Activated CD8-positive, alpha-beta memory T cell treated with anti-CD3 and anti-CD28 coated beads for 1 hour (primary cell): ENCODE data around the gene SAFB.

Source experiments
- DNase-seq, 2 donors: peaks; one replicate each; pipeline ENCODE4 v3.0.0-alpha.2; 2020; ENCODE audit warnings: low read depth in 1 of 2; ENCODE audit errors: extremely low read depth in 1 of 2

Gene SAFB

DNA sequence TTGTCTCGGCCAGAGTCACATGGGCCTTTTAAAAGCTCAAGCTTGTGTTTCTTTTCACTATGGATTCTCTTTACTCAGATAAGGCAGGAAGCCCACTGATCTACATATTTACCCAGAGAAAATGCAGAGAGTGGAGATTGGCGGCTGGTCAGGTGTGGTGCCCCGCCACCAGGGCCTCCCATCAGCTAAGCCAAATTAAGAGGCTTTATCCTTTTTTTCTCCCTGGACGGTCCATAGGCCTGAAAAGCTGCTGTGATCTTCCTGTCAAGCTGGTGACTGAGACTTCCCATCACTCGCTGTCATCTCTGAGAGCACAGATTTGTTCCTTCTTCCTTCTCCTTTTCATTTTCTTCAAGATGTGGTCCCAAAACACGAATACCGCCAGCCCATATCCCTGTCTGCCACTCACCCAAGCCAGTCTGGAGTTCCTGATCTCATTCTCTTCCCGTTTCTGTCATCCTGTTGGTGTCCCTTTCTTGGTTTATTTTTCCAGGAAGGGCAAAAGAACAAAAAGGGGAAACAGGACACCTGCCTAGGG lies 1.9 kb downstream of the SAFB start:
- DNase-seq, result no peak

DNA sequence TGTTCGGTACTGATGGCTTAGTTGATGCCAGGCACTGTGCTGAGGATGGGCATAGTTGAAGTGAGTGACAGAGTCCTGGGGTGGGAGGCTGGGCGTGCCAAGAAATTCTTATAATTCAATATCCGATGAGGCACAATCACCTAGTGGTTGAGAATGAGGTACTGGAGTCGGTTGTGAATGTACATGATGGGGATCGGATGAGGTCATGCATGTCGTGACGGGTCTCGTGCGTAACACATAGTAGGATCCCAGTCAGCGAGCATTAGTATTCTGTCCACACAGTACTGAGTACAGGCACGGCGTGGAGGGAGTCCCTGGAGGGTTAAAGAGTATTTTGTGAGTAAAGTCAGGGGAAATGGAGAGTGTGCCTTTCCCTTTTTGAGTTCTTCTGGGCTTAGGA lies 2.8 kb downstream of the SAFB start:
- no peak for DNase-seq

DNA sequence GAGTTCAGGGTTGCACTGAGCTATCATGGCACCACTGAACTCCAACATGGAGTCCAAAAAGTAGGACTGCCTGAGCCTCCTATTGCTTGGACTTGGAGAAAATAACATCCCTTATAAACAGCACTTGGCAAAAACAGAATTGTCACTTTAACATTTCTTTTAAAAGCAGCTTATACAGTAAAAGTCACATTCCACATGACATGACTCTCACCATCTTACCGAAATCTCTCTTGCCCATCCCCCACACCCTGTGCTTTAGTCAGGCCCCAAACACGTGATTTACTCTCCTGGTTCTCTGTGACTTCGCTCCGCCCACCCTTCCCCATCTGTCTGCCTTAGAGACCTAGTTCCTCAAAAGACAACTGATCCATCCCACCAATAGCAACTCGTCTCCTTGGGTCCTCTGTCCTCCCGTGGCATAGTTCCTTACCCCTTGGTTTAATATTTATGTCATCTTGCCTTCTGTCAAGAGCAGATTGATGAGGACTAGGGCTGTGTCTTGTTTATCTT lies 4.6 kb downstream of the SAFB start:
- no peak for DNase-seq

DNA sequence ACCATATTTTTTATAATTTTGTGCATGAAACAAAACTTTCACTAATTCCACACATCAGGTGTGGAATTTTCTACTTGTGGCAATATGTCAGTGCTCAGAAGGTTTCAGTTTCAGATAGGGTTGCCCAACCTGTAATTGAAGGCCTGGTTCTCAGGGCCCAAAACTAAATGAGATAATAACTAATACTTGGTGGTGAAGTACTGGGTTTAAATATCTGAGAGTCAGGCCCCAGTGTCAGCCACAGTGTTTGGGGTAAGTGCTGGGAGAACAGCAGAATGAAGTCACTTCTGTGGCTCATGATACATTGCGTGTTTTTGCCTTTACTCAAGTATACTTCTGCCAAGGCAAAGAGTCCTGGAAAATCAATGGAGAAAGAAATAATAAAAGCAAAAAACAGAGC lies 5.6 kb downstream of the SAFB start:
- DNase-seq, result no peak

DNA sequence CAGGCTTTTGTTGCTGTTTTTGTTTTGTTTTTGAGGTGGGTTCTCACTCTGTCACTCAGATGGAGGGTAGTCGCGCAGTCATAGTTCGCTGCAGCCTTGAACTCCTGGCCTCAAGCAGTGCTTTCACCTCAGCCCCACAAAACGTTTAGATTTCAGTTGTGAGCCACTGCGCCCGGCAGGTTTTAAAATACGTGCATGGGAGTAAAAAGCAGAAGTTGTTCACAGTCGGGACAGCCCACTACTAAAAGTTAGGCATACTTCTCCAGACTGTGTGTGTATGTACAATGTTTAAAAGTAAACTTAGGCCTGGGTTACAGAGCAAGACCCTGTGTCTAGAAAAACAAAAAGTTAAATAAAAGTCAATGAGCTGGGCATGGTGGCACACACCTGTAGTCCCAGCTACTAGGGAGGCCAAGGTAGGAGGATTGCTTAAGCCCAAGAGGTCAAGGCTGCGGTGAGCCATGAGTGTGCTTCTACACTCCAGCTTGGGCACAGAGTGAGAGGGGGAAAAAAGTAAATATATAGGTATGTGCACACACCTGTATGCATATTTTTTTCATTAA lies 6.1 kb downstream of the SAFB start:
- no peak for DNase-seq

DNA sequence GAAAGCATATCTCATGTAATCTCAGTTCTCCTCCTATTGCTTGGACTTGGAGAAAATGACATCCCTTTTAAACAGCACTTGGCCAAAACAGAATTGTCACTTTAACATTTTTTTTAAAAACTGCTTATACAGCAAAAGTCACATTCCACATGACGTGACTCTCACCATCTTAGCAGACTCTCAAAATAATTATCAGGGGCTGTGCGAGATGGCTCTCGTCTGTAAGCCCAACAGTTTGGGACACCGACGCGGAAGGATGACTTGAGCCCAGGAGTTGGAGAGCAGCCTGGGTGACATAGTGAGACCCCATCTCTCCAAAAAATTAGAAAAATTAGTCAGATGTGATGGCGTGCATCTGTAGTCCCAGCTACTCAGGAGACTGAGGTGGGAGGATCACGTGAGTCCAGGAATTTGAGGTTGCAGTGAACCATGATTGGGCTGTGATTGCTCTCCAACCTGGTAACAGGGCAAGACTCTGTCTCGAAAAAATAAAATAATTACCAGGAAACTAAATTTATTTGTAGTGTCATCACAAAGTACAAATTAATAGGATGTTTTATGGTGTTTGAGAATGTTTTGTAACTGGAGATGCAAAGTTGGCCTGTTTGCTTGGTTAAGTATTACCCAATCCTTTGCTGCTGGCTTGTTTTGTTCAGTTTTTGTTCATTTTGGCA lies 8.8 kb downstream of the SAFB start:
- no peak for DNase-seq

DNA sequence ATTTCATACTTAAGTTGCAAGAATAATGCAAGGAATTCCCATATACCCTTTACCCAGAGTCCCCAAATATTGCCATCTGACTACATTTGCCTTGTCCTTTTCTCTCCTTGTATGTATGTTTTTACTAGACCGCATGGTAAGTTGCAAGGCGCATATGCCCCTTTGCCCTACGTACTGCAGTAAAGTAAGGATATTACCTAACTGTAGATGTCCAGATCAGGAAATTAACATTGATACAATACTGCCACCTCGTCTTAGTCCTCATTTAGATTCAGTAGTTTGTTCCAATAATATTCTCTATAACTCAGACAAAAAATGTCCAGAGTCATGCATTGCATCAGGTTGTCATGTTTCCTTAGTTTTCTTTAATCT lies 9.3 kb downstream of the SAFB start:
- DNase-seq, result no peak

DNA sequence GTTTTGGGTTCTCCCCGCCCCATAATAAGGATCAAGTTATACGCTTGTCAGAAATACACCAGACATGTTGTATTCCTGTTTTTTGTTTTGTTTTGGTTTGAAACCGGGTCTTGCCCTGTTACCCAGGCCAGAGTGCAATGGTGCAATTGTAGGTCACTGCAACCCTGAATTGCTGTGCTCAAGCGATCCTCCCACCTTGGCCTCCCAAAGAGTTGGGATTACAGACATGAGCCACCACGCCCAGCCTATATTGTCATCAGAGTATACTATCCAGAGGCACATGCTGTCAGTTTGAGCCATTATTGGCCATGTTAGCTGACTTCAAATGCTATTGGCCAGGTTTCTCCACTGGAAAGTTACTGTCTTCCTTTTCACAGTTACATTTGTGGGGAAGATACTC lies 9.8 kb downstream of the SAFB start:
- no peak for DNase-seq

DNA sequence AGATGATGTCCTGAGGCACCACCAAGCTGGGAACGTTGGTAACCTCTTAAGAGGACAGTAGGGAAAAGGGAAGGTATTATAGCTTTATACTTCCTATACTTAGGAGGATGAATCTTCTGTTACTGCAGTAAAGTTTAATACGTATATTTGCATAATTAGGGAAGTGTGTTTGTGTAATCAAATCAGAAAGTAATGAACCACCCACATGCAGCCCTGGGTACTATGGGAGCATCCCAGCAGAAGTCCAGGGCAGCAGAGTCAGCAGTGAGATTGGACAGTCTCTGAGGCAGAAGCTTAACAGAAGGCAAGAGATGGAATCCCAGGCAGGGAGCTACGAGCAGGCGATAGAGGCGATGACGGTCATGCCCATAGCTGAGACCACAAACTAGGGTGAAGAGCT lies 12.5 kb downstream of the SAFB start:
- no peak for DNase-seq

DNA sequence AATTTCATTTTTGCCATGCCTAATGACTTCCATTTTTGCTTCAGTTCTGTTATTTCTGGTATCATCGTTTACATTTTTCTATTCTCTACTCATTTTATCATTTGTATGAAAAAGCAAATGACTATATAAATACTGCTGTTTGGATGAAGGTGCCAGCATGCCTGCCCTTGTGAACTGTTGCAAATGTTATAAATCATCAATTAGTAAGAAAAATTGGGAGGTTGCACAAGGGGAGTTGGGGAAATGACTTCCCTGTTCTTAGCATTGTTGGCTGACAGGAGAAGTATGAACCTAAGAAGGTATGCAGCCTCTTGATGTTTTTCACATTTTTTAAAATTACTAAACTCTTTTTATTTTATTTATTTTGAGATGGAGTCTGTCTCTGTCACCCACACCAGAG lies 15.1 kb downstream of the SAFB start:
- DNase-seq, result no peak

DNA sequence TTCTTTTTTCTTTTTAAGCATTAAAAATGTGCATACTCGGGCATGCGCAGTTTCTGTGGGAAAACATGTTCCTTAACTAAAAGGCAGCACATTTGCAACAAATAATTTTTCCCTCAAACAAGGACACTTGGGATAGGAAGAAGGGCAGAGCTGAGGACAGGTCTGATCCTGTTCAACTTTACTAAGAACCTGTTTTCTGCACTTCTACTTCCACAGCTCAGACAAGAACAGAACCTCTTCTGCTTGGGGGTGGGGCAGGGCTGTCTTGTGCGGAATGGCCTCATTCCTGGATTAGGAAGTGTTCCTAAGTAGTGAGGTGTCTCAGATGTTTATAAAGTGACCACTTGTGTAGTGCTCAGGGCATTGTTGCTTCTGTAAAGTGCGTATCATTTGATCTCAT lies 18.3 kb downstream of the SAFB start:
- DNase-seq, result no peak

DNA sequence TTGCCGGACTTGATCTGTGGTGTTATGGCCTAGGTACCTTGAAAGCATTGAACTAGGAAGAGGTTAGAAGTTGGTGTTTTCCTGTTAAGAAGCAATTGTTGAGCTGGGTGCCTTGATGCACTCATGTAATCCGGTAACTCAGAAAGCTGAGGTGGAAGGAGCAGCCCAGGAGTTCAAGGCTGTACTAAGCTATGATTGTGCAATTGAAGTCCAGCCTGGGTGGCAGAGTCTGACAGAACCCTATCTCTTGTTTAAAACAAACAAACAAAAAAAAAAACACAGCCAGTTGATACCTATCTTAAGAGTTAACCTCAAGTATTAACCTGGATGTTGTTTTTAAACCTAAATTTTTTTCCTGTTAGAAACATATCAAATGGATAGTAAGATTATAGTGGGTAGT lies 19.3 kb downstream of the SAFB start:
- no peak for DNase-seq

DNA sequence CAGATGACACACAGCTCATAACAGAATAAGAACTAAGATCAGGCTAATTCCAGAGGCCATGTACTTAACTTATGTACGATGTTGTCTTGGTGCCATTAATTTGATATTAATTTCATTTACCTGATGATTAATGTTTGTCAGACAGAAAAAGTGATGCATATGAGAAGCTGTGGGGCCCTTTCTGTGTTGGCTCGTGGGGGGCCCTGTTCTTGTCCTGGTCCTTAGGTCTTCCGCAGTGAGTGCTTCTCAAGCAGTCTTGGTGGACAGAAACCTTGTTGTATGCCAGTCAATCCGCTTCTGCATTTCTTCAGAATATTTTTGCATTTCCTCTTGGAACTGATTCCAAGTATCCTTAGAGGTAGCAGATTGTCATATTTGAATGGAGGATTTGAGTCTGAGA lies 20.2 kb downstream of the SAFB start:
- no peak for DNase-seq

DNA sequence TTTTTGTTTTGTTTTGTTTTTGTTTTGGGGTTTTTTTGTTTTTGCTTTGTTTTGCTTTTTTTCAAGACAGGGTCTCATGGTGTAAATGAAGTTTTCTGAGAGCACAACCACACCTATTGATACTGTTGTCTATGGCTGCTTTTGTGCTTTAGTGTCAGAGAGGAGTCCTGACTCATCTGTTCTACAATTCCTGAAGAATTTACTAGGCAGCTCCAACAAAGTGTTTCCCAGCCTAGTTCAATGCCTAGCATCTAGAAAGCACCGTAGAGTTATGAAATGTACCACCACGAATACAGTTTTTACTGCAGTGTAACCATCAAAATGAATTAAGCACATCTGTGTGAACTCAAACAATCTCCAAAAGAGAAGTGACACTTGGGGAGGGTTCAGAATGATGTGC lies 21.2 kb downstream of the SAFB start:
- no peak for DNase-seq

DNA sequence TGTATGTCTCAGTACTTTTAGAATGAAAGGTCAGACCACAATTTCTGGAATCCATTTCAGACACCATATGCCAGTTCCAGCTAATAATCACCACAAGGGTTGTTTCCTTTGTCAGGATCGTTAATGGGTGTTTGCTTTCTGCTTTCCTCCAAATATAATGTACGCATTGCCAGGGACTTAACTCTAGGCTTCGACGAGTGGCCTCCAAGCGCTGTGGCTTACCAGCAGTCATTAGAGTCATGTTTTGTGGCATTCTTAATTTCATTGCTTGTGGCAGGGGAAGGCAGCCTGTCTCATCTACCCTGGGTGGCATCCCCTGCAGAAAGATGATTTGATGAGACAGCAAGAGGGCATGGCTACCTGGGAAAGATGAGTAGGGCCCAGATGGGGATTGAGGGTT lies 22.5 kb downstream of the SAFB start:
- DNase-seq, result no peak

DNA sequence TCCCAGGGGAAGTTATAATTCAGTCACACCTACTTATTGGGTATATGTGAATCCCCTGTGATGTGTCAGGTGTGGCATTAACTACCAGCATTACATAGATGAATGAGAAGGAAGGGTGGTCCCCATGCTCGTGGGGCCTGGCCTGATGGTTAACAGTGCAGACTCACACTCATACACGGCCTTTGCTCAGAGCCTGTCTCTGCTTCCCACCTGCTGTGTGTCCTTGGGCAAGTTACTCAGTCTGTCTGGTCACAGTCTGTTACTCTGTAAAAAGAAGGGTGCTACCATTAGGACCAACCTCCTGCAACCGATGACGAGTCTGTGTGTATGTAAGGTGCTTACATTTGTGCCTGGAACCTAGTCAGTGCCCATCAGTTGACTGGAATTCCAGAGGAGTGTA lies 23.8 kb downstream of the SAFB start:
- no peak for DNase-seq

DNA sequence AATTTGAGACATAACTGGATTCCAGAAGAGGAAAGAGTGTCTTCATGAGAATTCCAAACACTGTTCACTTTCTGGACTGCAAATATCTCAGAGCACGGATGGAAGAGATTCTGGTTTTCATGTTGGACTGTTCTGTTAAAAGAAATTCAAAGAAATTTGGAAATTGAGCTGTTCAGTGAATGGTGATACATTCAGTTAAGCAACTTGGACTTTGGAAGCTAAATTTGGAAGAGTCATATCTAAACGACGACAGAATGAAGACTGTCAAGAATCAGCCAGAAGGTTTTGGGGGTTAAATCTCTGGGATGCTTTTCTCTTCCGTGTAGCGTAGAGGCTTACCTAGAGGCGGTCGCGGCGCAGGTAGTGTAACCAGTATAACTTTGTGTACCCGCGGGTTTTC lies 25.6 kb downstream of the SAFB start:
- no peak for DNase-seq

DNA sequence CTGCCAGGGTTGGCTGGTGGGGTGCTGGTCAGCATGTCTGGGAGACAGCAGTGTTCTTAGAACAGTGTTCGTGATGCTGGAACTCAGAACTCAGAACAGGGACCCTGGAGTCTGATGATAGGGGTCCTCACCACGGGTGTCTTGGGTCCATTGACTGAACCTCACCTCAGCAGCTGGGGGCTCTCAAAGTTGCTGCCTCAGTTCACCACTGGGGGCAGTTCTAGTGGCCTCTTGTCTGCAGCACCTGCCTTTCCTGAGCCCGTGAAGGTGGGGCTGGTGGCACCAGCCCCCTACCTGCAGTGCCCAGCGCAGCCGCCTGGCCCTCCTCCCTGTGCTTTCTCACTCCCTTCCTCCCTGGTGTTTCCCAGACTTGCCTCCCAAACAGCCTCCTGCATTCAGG lies 28.5 kb downstream of the SAFB start:
- no peak for DNase-seq

DNA sequence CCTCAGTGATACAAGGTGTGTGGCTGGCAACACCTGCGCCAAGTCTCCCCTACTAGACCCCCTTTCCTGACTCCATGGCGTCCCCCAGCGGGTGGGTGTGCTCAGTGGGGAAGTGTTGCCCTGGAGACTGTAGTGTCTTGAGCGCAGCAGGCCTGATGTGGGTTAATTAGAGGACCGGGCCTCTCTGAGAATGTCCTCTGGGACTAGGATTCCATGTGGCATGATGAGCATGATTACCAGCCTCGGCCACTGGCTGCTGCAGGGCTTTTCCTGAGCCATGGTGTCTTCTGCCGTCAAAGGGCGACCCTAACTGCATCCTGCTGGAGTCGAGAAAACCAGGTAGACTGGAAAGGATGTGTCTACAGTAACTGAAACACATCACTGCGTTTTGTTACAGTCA lies 29.4 kb downstream of the SAFB start:
- no peak for DNase-seq

DNA sequence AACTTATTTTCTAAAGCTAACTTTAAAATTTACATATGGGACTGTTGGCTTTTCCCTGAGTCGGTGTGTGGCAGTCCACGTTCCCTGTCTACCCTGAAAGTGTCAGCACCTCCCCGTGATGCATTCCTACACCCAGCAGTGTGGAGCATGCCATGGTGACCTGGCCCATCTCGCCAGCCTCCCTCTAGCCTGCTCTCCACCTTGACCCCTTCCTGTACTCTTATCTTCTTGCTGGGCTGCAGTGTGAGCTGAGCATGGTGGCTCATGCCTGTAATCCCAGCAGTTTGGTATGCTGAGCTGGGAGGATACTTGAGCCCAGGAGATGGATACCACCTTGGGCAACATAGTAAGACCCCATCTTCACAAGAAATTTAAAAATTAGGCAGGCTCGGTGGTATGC lies 32.0 kb downstream of the SAFB start:
- no peak for DNase-seq

DNA sequence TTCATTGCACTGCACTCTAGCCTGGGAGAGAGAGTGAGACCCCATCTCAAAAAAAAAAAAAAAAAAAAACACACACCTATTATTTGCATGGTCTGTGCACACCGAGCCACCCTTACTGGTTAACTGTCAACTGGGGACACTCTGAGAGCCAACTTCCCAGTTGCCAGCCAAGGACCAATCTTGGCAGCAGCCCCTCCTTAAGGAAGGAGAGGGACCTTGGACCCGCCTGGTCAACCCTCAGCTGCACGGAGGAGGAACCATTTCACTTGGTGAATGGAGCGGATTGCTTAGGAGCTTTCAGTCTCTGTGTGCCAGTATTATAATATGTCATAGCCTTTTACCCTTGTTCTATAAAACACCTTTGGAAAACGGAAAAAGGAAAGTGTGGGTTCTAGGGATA lies 32.5 kb downstream of the SAFB start:
- no peak for DNase-seq

DNA sequence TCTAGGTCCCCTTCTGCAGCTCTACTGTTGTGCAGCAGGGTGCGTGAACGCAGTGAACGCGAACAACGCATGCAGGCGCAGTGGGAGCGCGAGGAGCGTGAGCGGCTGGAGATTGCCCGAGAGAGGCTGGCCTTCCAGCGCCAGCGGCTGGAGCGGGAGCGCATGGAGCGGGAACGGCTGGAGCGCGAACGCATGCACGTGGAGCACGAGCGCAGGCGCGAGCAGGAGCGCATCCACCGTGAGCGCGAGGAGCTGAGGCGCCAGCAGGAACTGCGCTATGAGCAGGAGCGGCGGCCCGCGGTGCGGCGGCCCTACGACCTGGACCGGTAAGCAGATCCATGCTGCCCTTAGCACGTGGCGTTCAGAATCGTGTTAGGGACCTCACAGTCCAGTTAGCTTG lies 38.6 kb downstream of the SAFB start:
- no peak for DNase-seq

DNA sequence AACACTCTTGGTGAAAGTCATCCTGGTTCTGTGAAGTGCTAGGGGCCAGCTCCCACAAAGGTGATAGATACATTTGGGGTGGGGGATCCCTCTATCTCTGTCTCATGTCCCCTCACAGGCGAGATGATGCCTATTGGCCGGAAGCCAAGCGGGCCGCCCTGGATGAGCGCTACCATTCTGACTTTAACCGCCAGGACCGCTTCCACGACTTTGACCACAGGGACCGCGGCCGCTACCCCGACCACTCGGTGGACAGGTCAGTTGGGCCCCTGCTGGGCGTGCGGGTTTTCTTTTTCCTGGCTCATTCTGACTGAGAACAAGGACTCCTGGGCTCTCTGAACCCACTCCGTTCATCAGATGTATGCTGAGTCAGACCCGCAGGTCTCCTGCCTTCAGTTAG lies 41.0 kb downstream of the SAFB start:
- no peak for DNase-seq
